Natural killer cell (primary cell): ENCODE measurements around the gene SPATA1. TPM values are rescaled to one million over a fixed set of nuclear protein-coding genes. Genes with fewer than 3 reads are reported as not detected.
"Not testable (repeated sequence)": the region's sequence is repeated elsewhere in the genome, so short reads cannot be mapped to it uniquely, and the experiment has no call there.

Experiments used
- ATAC-seq, 3 donors: fragments of 150-1000 bp in 2 of 3; fragments of 200-7000 bp in 1 of 3; cut with Tn5 transposase; 1 replicate in 1 of 3; 2 replicates in 2 of 3; pipeline ENCODE4 v1.10.0; 2021; ENCODE audit warnings: mild to moderate bottlenecking in 2 of 3, moderate library complexity in 2 of 3
- DNase-seq, 2 donors: peaks; one replicate each; pipeline versions ENCODE4 v3.0.0 to v3.0.0-alpha.2; 2013 to 2021; ENCODE audit warnings: mixed read lengths in 1 of 2
- H3K27ac ChIP-seq: one replicate; pipeline ENCODE4 v1.5.1; 2013; ENCODE audit warnings: mild to moderate bottlenecking, low read length
- H3K27me3 ChIP-seq: one replicate; pipeline ENCODE4 v1.6.1; 2013; ENCODE audit warnings: low read length; ENCODE audit not compliant: control insufficient read depth, insufficient read depth
- H3K36me3 ChIP-seq: one replicate; pipeline ENCODE4 v1.6.1; 2013; ENCODE audit warnings: low read length; ENCODE audit not compliant: control insufficient read depth, insufficient read depth
- H3K4me1 ChIP-seq: one replicate; pipeline ENCODE4 v1.6.1; 2013; ENCODE audit warnings: low read length; ENCODE audit not compliant: control insufficient read depth, insufficient read depth
- H3K4me3 ChIP-seq: one replicate; pipeline ENCODE4 v1.5.1; 2013; ENCODE audit warnings: low read length
- H3K9me3 ChIP-seq: one replicate; pipeline ENCODE4 v1.6.1; 2013; ENCODE audit warnings: low read length; ENCODE audit not compliant: control insufficient read depth, insufficient read depth
- H3K27ac Mint-ChIP-seq, 2 donors: one replicate each; pipeline ENCODE4 v1.8.0; 2022; ENCODE audit warnings: mild to moderate bottlenecking in 2 of 2, mixed read lengths in 2 of 2, moderate library complexity in 1 of 2
- H3K27me3 Mint-ChIP-seq, 2 donors: one replicate each; pipeline ENCODE4 v1.8.0; 2022; ENCODE audit warnings: low read depth in 2 of 2, mixed read lengths in 2 of 2
- H3K36me3 Mint-ChIP-seq: one replicate; pipeline ENCODE4 v1.8.0; 2022; ENCODE audit warnings: mixed read lengths
- H3K4me1 Mint-ChIP-seq, 2 donors: one replicate each; pipeline ENCODE4 v1.8.0; 2022; ENCODE audit warnings: mixed read lengths in 2 of 2
- H3K4me3 Mint-ChIP-seq: one replicate; pipeline ENCODE4 v1.8.0; 2022; ENCODE audit warnings: mild to moderate bottlenecking, moderate library complexity, mixed read lengths
- H3K9me3 Mint-ChIP-seq, 2 donors: one replicate each; pipeline ENCODE4 v1.8.0; 2022; ENCODE audit warnings: mixed read lengths in 2 of 2
- WGBS: methylation state at CpG from one replicate; pipeline ENCODE4 v1.1.7; 2013; ENCODE audit warnings: missing lambda C conversion rate; ENCODE audit not compliant: insufficient coverage; 5-methylcytosine and 5-hydroxymethylcytosine counted together
- intact Hi-C: fragments of 100-400 bp; cut with micrococcal nuclease; formaldehyde crosslinking; loops from one replicate; pipeline ENCODE4 v1.14.2; 2022
- total RNA-seq, 4 donors: library from RNA; stranded (reverse); fragments of 120-200 nt in 1 of 4; gene quantifications; one replicate each; pipeline versions ENCODE4 v1.2.3 to v1.2.4, GENCODE V29; 2013 to 2022
- TF ChIP-seq, protein P1 (sequence below): fragments of 200-600 bp; IDR thresholded peaks from one replicate; pipeline ENCODE4 v1.8.0; 2022; ENCODE audit warnings: antibody characterized with exemption

The SPATA1 gene
- total RNA-seq, 3 donors from 2014 or later (not counting 1 experiment from before 2014, with no cell fraction given), result 0.63 to 4.1 (median 2.1) TPM

DNA sequence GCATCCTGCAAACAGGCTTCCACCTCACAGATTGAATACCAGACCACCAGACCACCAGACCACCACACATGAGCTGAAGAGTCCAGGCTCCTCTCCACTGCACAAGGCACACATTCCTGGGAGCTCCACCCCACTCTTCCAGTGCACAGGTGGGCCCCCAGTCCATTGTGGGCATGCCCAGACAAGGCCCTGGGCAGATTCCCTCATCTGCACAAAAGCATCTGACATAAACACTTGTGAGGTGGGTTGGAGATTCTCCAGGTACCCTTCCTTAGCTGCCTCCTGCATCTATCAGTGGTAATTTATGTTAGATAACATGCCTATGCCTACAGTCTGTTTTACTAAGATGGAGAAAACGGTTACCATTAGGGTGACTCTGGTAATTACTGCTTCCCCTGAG is 79.6 kb downstream of the SPATA1 start:
- no peak overlapping the region for H3K4me3 Mint-ChIP-seq
- WGBS, result 100% methylated on average over 1 of the region's 1 CpG

DNA sequence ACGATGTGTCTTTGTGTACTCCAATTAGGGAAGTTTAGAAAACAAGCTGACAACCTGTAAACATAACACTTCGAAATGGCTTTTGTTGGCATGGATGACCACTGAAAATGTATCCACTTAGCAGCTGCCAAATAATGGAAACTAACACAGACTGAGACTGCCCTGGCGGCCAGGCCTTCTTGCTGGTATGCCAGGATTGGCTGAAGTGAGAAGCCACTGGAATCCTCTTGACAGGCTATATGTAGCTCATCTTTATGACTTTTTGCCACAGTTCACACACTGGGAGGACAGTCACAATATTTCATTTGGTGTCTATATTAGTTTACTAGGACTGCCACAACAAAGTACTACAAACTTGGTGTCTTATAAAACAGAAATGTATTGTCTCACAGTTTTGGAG is 80.9 kb downstream of the SPATA1 start:
- intact Hi-C loops, result no loop called here
- Mint-ChIP-seq H3K27me3 (peaks cover 27 to 34% of the 10 kb centered on the region in 2 donors), H3K9me3 (no peaks in the 10 kb centered on the region), H3K36me3 (no peaks in the 10 kb centered on the region), H3K27ac (no peak overlapping the region), H3K4me1 (no peaks in the 10 kb centered on the region), H3K4me3 (no peak overlapping the region)
- TF ChIP-seq, protein P1, sequence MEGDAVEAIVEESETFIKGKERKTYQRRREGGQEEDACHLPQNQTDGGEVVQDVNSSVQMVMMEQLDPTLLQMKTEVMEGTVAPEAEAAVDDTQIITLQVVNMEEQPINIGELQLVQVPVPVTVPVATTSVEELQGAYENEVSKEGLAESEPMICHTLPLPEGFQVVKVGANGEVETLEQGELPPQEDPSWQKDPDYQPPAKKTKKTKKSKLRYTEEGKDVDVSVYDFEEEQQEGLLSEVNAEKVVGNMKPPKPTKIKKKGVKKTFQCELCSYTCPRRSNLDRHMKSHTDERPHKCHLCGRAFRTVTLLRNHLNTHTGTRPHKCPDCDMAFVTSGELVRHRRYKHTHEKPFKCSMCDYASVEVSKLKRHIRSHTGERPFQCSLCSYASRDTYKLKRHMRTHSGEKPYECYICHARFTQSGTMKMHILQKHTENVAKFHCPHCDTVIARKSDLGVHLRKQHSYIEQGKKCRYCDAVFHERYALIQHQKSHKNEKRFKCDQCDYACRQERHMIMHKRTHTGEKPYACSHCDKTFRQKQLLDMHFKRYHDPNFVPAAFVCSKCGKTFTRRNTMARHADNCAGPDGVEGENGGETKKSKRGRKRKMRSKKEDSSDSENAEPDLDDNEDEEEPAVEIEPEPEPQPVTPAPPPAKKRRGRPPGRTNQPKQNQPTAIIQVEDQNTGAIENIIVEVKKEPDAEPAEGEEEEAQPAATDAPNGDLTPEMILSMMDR, result no peak
- Histone ChIP-seq H3K4me1 (no peaks in the 10 kb centered on the region), H3K27me3 (peaks cover 5% of the 10 kb centered on the region), H3K36me3 (no peaks in the 10 kb centered on the region), H3K4me3 (no peak overlapping the region), H3K9me3 (no peaks in the 10 kb centered on the region), H3K27ac (no peak overlapping the region)
- DNase-seq, result no peak
- 90% methylated on average over 3 of the region's 3 CpGs for WGBS
- no peak for ATAC-seq

More for the DNA sequence above, 79.6 kb downstream of the SPATA1 start:
- Histone ChIP-seq H3K27me3 (peaks cover 5% of the 10 kb centered on the region), H3K36me3 (no peaks in the 10 kb centered on the region), H3K4me1 (no peaks in the 10 kb centered on the region), H3K27ac (no peak overlapping the region), H3K4me3 (no peak overlapping the region), H3K9me3 (no peaks in the 10 kb centered on the region)
- intact Hi-C loops, result no loop called here
- ATAC-seq, result no peak
- DNase-seq, result no peak
- H3K36me3 Mint-ChIP-seq, result no peaks in the 10 kb centered on the region
- no peaks in the 10 kb centered on the region for H3K9me3 Mint-ChIP-seq
- TF ChIP-seq, protein P1, result no peak
- peaks cover 15 to 25% of the 10 kb centered on the region in 2 donors for H3K27me3 Mint-ChIP-seq
- no peaks in the 10 kb centered on the region for H3K4me1 Mint-ChIP-seq
- H3K27ac Mint-ChIP-seq, result no peak overlapping the region

DNA sequence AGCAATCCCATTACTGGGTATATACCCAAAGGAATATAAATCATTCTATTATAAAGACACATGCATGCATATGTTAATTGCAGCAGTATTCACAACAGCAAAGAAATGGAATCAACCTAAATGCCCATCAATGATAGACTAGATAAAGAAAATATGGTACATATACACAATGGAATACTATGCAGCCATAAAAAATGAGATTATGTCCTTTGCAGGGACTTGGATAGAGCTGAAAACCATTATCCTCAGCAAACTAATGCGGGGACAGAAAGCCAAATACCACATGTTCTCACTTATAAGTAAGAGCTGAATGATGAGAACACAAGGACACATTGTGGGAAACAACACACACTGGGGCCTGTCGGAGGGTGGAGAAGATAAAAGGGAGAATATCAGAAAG is 88.8 kb downstream of the SPATA1 start:
- H3K27ac Mint-ChIP-seq, H3K4me1 ChIP-seq, H3K27me3 ChIP-seq, DNase-seq, H3K4me3 Mint-ChIP-seq, ATAC-seq, H3K9me3 Mint-ChIP-seq, H3K36me3 Mint-ChIP-seq, H3K36me3 ChIP-seq, intact Hi-C loops, H3K27ac ChIP-seq, H3K4me3 ChIP-seq, H3K4me1 Mint-ChIP-seq, H3K9me3 ChIP-seq: not testable (repeated sequence)
- peaks cover 32 to 60% of the 10 kb centered on the region in 2 donors for H3K27me3 Mint-ChIP-seq
- 87% methylated on average over 1 of the region's 2 CpGs for WGBS

DNA sequence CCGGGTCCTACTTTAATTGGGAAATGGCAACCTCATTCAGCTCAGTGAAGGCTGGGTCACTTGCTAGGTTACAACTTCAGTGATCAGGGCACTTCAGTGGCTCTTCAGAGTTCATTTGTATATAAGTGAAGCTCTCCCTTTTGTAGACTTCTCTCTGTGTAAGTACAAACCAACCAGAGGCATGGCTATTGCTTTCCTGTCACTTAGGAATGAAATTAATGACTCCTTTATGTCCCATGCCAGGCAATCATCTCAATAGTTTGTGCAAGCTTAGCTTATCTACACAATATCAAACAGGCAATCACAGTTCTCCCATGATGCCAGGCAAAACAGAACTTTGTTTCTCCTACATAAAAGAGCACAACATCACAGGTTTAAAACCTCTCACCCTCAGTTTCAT is 90.8 kb downstream of the SPATA1 start:
- Histone ChIP-seq H3K27ac (no peak overlapping the region), H3K4me1 (no peaks in the 10 kb centered on the region), H3K4me3 (no peak overlapping the region), H3K27me3 (no peaks in the 10 kb centered on the region), H3K36me3 (no peaks in the 10 kb centered on the region), H3K9me3 (no peaks in the 10 kb centered on the region)
- Mint-ChIP-seq H3K36me3 (no peaks in the 10 kb centered on the region), H3K4me1 (no peaks in the 10 kb centered on the region), H3K27ac (no peak overlapping the region), H3K9me3 (no peaks in the 10 kb centered on the region), H3K27me3 (peaks cover 13 to 41% of the 10 kb centered on the region in 2 donors), H3K4me3 (no peak overlapping the region)
- WGBS, result 95% methylated on average over 1 of the region's 1 CpG
- DNase-seq (no peak), ATAC-seq (no peak)
- intact Hi-C loops, result no loop called here
- TF ChIP-seq, protein P1, result no peak
